Activated CD8-positive, alpha-beta memory T cell treated with anti-CD3 and anti-CD28 coated beads, Interleukin-2, amount 50 U/mL, for 24 hours (primary cell): ENCODE data around the gene CECR2.

Experiments
- DNase-seq: peaks from one replicate; pipeline ENCODE4 v3.0.0-alpha.2; 2020; ENCODE audit errors: extremely low read depth

The CECR2 gene

DNA sequence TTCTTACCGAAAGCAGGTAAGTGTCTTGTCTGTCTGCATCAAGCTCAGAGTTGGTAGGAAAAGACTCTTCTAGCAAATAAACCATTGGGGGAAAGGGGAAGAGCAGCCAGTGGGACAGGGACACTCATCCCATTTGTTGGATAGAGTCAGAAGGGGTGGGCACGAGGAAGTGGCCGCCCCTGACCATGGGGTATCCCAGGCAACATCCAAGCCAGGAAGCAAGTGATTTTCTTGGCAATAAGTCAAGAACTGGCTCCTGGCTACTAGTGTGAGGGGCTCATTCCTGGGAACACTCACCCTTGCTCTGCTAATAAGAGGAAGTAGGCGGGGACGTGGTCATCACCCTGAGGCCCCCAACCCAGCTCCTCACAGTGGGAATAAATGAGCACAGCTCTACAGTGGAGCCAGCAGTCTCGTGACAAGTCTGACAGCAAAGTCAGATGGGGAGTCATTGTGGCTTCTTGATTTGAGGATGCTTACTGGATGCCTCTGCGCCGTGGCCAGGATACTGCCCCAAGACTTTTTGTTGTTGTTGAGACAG lies 200.8 kb downstream of the CECR2 start:
- DNase-seq: no peak

DNA sequence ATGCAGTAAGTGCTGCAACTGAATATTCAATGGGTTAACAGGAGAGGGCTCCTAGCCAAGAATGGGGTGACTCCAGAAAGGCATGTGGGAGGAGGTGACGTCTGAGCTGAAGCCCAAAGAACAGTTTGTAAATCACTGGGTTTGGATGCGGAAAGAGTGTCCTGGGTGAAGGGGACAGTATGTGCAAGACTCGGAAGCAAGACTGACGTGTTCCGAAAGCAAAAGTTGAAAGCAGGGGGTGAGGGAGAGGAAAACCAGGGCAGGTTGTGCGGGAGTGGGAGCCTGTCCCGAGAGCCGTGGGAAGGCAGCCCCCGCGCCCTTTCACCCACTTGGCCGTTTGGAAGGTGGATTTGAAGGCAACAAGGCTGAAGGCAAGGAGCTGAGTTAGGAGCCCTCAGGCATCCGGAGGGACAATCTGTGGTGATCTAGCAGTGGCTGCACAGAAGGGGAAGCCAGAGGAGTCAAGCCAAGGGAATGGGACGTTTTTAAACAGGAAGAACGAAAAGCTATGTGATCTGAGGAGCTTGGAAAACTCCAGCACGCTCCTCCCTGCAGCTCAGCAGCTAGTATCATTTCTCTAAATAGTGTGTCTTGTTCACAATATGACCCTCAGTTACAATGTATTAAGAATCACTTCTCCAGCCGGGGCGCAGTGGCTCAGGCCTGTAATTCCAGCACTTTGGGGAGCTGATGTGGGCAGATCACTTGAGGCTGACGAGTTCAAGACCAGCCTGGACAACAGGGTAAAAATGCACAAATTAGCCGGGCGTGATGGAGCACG lies 201.8 kb downstream of the CECR2 start:
- DNase-seq: no peak

DNA sequence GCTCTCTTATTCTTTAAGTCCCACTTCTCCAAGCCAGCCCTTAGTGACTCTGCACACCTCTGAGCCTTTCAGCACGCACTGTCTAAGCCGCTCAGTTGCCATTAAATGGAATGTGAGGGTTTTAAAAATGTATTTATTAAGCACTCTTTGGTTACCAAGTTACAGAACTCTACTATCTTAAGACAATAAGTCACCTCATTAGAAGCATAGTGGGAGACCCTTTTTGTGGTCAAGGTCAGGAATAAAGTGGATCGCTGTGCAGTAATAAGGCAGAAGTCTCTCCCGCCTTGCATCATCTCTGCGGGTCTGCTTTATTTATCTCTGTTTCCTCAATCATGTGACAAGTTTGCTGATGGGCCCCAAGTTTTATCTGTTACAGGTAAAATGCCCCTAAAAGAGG lies 205.9 kb downstream of the CECR2 start:
- DNase-seq: no peak

DNA sequence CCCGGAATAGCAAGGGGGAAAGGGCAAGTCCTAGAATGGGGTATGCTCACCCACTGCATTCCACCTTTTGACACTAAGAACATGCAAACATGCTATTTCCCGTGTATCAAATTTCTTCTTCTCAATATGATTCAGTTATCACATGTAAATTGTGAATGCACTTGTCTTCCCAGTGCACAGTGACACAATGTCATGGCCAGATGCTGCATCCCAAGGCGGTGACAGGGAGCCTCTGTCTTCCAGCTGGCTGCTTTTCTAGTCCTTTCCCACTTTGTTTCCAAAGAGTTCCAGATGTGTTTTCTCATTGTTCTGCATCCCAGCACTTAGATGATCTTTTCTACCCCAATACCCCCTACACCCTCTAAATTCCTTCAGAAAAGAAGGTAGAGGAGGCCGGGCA lies 206.4 kb downstream of the CECR2 start:
- no peak for DNase-seq

DNA sequence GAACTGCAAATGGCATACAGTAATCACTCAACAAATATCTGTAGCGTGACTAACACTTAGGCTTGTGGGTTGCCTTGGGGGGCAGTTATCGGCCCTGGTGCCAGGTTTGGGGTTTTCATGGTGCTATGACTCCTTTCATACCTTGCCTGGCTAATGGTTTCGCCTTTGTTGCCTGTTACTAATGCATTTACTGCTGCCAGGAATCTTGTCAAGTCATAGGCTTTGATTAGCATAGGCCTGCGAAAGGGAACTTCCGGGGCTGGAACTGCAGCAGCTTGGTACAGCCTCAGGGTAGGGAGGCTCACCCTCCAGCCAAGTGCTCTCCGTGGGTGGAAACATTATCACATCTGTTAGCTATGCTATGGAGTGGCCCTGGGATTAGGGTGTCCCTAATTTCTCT lies 207.2 kb downstream of the CECR2 start:
- DNase-seq: no peak

DNA sequence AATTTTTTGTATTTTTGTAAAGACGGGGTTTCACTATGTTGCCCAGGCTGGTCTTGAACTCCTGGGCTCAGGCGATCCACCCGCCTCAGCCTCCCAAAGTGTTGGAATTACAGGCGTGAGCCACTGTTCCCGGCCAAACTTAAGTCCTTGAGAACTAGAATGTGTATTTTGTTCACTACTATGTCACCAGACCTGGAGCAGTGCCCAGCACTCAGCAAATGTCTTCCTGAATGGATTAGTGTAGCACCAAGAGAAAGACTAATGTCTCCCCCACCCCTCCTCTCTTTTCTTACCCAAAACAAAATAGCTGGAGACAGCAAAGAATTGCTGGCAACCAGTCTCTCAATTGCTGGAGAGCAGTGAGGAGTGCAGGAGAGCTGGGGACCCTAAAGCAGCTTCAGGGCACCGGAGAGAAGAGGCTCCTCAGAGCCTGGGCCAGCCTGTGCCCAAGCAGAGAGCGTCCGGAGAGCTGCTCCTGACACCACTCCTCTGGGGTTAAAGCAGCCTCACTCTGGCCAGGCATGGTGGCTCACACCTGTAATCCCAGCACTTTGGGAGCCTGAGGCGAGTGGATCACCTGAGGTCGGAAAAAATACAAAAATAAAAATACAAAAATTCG lies 209.0 kb downstream of the CECR2 start:
- no peak for DNase-seq

DNA sequence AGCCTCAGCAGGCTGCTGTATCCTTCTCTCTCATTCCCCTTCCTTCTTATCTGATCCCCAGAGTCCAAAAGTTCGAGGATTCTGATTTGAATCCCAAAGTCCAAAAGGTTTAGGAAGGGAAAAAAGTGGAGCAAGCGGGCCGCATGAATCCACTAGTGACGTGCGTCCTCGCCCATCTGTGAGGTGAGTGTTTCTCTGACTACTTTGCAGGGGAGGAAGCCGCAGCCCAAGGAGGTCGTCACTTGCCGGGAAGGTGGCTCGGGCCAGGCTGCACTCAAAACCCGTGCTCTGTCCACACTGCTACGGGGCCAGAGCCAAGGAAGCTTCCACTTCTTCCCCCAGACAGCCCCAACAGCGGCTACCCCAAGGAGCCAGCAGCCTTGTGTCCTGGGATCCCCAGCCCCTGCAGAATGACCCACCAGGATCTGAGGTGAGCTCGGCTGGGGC lies 210.3 kb downstream of the CECR2 start:
- no peak for DNase-seq

DNA sequence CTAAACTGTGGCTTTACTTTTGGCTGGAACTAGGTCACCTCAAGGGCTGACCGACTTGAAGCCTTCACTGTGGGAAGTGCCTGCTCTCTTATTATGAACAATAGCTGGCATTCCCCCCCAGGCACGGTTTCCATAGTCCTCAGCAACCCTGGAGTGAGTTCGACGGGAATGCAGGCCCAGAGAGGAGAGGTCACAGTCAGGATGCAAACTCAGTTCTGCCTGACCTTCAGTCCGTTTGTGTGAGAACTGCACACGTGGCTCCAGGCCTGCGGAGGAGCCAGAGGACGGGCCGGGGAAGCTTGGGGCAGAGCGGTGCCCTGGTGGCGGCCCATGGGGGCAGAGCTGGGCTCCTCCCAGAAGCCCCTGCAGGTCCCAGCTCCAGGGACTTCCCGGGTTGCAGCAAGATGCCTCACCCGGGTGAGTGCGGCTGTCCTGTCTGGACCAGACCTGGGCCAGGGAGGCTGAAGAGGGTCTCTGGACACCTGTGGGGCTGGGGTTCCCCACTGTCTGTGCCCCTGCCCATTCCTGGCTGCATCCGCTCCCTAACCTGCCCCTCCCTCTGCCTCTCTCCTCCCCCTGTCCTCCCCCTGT lies 211.3 kb downstream of the CECR2 start:
- no peak for DNase-seq

DNA sequence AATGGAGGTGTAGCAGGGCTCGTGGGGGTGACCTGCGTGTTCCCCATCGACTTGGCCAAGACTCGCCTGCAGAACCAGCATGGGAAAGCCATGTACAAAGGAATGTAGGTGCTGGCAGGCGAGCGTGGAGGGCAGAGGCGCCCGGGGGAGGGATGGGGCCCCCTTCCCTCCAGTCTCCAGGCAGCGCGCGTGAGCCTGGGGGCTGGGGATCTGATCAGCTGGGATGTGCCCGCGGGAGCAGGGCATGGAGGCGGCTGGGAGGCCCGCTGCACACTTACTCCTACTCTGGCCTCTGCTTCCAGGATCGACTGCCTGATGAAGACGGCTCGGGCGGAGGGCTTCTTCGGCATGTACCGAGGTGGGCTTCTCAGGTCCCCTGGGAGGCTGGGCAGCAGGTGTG lies 211.8 kb downstream of the CECR2 start:
- no peak for DNase-seq

DNA sequence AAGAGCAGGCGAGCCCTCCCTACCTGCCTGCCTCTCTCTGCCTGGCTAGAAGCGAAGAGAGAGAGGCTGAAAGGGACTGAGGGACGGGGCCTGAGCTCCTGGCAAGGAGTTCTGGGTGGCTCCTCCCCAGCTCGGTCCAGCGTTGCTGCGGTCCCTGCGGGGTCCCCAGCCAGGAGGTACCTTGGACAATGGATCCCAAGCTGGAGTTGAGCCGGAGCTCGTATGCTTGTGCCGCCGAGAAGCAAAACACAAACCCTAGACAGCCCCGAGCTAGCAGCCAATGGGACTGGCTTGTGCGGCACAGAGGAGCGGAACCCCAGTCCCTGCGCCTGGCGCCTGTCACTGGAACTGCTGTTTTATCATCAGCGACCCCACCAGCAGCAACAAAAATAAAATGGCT lies 212.4 kb downstream of the CECR2 start:
- DNase-seq: no peak

DNA sequence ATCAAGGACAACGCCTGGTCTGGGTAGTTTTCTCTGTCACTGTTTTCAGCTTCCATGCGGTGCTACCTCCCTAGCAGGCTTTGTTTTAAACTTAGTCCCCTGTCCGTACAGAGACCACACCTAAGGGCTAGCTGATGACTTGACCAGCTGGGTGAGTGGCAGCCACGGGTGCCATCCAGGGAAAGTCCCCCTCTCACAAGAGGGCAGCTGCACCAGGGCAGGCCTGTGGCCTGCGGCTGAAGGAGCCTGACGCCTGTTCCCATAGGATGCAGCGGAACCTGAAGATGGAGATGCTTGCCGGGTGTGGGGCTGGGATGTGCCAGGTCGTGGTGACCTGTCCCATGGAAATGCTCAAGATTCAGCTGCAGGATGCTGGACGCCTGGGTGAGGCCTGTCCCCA lies 213.9 kb downstream of the CECR2 start:
- no peak for DNase-seq

DNA sequence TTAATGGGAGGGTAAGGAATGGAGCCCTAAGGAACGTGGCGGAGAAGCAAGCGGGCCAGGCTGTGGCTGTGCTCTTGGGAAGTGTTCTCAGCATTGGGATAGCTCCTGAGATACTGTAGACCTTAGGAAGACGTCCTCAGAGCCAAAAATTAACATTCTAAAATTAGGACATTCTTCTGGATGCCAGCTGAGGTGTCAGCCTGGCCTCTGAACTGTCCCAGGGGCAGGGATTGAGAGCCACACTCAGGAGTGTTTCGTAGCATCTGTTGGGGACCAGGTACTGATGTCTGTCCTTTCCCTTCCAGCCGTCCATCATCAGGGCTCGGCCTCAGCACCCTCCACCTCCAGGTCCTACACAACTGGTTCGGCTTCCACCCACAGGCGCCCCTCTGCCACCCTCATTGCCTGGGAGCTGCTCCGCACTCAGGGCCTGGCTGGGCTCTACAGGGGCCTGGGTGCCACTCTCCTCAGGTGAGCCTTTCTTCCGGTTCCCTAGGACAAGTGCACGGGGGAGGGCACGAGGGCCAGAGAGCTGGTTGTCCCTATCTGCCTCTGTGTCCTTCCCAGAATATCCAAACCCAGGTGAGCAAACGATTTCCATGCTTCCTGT lies 217.7 kb downstream of the CECR2 start:
- DNase-seq: no peak

DNA sequence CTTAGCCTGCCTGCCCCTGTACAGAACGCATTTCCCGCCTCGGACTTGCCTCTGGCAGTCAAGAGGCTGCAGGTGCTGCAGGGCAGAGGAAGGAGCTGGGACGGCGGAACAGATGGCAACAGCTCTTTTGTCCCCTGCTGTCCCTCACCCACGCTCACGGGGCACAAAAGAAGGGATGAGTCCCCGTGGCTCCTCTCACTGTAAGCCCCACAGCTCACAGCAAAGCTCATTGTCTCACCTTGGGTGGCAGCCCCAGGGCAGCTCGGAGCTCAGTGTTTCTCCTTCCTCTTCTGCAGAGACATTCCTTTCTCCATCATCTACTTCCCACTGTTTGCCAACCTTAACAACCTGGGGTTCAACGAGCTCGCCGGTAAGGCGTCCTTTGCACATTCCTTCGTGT lies 218.4 kb downstream of the CECR2 start:
- DNase-seq: no peak

DNA sequence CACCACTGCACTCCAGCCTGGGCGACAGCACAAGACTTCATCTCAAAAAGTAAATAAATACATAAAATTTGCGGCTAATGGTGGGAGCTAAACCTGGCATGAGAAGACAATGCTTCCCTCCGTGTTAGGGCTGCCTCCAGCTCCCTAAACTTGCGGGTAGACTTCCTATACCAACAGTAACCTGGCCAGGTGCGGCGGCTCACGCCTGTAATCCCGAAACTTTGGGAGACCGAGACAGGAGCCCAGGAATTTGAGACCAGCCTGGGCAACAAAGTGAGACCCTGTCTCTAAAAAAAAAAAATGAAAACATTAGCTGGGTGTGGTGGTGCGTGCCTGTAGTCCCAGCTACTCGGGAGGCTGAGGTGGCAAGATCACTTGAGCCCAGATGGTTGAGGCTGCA lies 219.3 kb downstream of the CECR2 start:
- no peak for DNase-seq

DNA sequence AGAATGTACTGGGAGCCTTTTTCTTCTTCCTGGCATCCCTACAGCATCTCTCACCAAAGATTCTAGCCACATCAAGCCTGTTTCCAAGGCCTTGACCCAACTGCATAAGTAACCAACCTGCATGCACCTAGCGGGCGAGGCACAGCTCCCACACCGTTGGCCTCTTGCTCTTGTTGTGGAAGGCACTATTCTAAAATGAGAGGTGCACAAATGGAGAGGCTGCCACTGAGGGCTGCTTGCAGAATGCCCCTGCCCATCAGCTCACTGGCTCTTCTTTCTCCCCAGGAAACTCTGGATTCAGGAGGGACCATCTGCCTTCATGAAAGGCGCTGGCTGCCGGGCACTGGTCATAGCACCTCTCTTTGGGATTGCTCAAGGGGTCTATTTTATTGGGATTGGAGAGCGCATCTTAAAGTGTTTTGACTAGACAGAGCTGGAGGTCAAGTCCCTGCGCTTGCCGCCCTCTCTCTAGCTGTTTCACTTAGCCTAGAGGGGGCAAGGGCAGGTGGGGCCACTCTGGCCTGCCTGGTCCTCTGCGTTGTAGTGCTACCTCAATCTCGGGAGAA lies 220.6 kb downstream of the CECR2 start:
- no peak for DNase-seq

DNA sequence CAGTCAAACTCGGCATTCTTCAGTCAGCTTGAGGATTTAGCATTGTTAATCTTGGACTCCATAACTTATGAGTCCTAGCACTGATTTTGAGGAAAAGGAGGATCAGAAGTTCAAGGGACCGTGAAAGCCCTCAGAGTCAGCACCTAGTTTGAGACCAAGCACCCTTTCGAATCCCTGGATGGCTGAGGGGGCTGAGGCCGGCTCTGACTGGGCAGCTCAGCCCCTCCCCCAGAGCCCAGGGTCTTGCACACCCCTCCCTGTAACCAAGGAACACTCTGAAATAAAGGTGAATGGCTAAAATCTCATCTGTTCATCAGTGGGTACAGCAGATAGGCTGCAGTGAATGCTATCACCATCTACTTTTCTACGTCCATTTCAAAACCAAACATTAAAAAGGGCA lies 221.3 kb downstream of the CECR2 start:
- no peak for DNase-seq

DNA sequence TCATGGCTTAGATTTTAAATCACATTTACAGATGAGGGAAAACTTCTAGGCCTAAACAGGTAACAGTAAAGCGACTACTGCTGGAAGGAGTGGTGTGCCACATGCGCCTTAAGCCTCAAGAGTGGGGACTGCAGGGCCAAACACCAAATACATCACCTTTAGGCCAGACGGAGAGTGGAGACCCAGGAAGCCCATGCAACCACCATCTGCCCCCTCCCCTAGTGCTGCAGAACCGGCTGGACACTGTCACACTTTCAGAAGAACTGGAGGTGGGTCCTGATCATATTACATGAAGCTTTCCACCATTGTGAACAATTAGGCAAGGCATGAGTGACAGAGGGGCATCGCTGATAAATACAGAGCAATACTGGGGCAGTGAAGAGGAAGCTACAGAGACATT lies 222.9 kb downstream of the CECR2 start:
- DNase-seq: no peak

DNA sequence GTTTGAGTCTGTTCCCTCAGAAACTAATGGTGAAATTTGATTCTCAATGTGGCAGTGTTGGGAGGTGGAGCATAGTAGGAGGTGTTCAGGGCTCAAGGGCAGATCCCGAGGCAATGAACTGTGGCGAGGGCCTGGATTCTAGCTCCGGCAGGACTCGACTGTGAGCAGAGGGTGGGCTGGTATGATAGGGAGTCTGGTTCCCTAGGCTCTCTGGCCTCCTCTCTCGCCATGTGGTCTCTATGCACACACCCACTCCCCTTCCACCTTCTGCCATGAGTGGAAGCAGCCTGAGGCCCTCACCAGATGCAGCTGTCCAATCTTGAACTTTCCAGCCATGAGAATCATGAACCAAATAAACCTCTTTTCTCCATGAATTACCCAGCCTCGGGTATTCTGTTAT lies 227.0 kb downstream of the CECR2 start:
- DNase-seq: no peak

DNA sequence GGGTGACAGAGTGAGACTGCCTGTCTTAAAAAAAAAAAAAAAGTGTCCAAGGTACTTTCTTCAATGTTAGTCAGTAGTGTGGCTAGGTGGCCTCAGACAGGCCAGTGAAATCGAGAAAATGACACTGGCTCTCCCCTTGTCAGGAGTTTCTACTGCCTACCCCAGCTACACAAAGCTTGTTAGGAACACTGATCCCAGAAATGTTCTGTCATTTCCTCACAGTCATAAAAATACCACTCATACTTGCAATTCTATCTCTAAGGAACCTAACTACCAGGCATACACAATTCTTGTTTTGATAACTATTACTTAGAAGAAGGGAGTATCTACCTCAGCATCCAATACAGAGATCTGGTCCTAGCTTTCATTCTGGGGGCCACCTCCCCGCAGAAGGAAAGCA lies 228.0 kb downstream of the CECR2 start:
- no peak for DNase-seq

DNA sequence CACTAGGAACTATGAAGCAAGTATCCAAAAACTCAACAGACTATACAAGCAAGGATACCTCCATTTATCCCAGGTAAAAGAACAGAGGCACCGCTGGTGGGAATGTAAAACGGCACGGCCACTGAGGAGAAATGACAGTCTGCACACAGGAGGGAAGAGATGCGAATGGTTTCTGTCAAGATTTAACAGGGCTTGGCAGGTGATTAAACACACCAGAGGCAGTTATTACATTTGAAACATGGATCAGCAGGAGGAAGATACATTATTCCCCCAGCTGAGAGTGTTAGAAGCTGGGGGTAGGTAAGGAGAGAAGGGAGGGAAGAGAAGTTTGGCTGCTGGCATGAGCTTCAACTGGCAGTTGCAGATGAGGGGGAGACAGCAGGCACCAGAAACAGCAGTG lies 229.1 kb downstream of the CECR2 start:
- no peak for DNase-seq

DNA sequence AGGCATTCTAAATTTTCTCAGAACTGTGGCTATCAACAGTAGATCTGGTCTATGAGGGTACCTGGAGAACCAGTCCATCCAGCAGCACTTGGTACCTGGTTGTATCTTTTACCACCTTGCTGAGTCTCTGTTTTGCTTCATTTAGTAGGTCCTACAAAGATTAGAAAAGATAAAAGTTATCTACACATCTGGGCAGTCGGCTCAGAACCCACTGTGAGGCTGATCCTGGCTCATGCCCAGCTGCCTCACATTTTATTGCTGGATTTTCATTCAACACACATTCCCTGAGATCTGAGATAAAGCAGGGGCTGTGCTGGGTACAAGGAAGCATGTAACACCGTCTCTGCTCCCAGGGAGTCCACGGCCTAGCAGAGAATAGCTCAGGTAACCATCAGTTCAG lies 231.8 kb downstream of the CECR2 start:
- DNase-seq: no peak

DNA sequence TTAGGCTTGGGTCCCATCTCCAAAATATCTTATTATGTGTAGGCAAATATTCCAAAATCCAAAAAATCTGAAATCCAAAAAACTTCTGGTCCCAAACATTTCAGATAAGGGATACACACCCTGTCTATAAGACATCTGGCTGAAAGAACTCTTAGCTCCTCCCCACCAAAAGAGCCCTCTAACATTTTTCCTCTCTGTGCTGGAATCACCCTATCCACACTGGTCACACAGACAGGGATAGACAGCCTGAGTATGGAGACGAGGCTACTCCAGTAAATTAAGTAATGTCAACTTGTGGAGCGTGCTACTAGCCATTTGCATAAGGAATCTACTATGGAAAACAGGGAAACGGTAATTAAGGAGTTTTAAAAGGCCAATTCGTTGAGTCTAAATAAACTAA lies 234.4 kb downstream of the CECR2 start:
- no peak for DNase-seq
